GM12872 (cell line): ENCODE measurements around the gene PRRT1.

Experiments
- TF ChIP-seq, protein P1 (sequence below): IDR thresholded peaks from 3 replicates; pipeline ENCODE4 v1.5.1; 2011; ENCODE audit warnings: low read depth, mild to moderate bottlenecking, low read length, moderate library complexity; ENCODE audit not compliant: insufficient read depth

Gene PRRT1

DNA sequence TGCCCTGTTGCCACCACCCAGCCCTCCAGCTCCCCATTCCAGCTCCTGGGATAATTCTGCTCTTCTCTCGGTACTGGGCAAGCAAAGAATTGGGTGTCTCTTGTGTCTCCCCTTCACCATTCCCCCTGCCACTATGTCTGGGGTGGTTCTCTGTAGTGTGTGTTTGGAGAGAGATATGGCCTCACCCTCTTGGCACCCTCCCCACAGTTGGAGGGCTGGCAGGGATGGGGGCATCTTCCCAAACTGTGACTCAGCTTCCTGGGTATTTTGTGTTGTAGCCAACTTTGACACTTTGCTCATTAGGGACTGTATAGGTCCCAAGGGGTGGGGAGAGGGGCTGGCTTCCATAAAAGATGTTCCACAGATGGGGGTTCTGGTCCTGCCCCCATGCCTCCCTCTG is 44.3 kb downstream of the PRRT1 start:
- TF ChIP-seq, protein P1, sequence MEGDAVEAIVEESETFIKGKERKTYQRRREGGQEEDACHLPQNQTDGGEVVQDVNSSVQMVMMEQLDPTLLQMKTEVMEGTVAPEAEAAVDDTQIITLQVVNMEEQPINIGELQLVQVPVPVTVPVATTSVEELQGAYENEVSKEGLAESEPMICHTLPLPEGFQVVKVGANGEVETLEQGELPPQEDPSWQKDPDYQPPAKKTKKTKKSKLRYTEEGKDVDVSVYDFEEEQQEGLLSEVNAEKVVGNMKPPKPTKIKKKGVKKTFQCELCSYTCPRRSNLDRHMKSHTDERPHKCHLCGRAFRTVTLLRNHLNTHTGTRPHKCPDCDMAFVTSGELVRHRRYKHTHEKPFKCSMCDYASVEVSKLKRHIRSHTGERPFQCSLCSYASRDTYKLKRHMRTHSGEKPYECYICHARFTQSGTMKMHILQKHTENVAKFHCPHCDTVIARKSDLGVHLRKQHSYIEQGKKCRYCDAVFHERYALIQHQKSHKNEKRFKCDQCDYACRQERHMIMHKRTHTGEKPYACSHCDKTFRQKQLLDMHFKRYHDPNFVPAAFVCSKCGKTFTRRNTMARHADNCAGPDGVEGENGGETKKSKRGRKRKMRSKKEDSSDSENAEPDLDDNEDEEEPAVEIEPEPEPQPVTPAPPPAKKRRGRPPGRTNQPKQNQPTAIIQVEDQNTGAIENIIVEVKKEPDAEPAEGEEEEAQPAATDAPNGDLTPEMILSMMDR: no peak

GRCh38 chr6:32105433-32105832 is 46.3 kb downstream of the PRRT1 start:
- TF ChIP-seq, protein P1: no peak

DNA sequence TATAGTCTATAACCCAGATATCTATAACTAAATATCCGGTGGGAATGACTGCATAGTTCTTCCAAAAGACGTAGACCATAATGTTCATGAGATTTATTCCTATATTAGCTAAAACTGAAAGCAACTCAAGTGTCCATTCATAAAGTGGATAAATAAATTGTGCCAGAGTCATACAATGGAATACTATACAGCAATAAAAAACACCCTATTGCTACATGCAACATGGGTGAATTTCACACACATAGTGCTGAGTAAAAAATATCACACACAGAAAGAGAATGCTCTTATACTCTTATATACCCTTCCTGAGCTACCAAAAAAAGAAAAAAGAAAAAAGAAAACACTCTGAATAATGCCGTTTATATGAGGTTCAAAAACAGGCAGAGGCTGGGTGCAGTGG is 49.5 kb downstream of the PRRT1 start:
- TF ChIP-seq, protein P1: no peak
